ENCODE measurements around the gene LDB1. TPM values are rescaled to one million over a fixed set of nuclear protein-coding genes. Genes with fewer than 3 reads are reported as not detected.

LDB1 gene
- total and polyA plus RNA-seq, 4 donors, result 2.4 to 51.9 (median 10.3) TPM

DNA sequence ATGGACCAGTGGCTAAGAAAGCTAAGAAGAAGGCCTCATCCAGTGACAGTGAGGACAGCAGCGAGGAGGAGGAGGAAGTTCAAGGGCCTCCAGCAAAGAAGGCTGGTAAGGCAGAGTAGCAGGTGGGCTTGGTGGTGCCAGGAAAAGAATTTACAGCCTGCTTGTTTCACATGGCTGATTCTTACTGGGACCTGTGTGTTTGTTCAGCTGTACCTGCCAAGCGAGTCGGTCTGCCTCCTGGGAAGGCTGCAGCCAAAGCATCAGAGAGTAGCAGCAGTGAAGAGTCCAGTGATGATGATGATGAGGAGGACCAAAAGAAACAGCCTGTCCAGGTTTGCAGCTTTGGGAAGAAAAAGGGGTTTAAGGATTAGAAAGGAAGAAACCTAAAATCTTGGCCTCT, 37.1 kb upstream of the LDB1 start:
- no peak for DNase-seq (ENCODE audit: low spot score)
- H3K27ac ChIP-seq (ENCODE audit: low read depth in 1 of 2, low read length in 2 of 2), result no peak overlapping the region

DNA sequence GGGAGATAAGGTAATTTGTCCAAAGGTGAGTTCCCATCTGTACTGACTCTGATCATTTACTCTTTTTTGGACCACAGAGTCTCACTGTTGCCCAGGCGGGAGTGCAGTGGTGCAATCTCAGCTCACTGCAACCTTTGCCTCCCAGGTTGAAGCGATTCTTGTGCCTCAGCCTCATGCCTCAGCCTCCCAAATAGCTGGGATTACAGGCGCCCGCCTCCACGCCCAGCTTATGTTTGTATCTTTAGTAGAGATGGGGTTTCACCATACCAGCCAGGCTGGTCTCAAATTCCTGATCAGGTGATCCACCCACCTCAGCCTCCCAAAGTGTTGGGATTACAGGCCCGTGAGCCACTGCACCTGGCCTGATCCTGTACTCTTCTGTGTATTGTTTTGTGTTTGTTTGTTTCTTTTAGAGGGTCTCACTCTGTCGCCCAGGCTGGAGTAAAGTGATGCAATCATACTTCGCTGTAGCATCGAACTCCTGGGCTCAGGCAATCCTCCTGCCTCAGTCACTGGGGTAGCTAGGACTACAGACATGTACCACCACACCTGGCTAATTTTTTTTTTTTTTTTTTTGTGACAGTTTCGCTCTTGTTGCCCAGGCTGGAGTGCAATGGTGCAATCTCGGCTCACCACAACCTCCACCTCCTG, 34.4 kb upstream of the LDB1 start:
- no peak overlapping the region for H3K4me3 ChIP-seq (ENCODE audit: low read depth in 1 of 3, low read length in 3 of 3)
- H3K27ac ChIP-seq (ENCODE audit: low read depth in 1 of 2, low read length in 2 of 2), result no peak overlapping the region
- H3K9ac ChIP-seq (ENCODE audit: low read depth in 1 of 2, low read length in 2 of 2), result no peak overlapping the region
- peaks cover 10 to 32% (median 31%) of the 10 kb centered on the region in 4 donors for H3K36me3 ChIP-seq (ENCODE audit: control insufficient read depth in 4 of 4, insufficient read depth in 3 of 4, low read depth in 1 of 4, low read length in 3 of 4)
- WGBS, result 95% methylated on average over 11 of the region's 11 CpGs
- no peaks in the 10 kb centered on the region for H3K27me3 ChIP-seq (ENCODE audit: control insufficient read depth in 4 of 4, insufficient read depth in 4 of 4, low read length in 3 of 4)
- peaks cover 2 to 25% (median 12%) of the 10 kb centered on the region in 4 donors for H3K4me1 ChIP-seq (ENCODE audit: control insufficient read depth in 4 of 4, insufficient read depth in 4 of 4, low read length in 3 of 4)
- no peaks in the 10 kb centered on the region for H3K9me3 ChIP-seq (ENCODE audit: control insufficient read depth in 4 of 4, low read length in 3 of 4)
- no peak for DNase-seq (ENCODE audit: low spot score)
- TF ChIP-seq JUND (IDR thresholded peaks at IDR 0.05) (no peak), NR2F2 (IDR thresholded peaks at IDR 0.05) (no peak), FOXA2 (IDR thresholded peaks at IDR 0.05) (no peak), HNF4A (conservative IDR thresholded peaks at IDR 0.05) (no peak), YY1 (IDR thresholded peaks at IDR 0.05) (no peak)
- TF ChIP-seq, protein P1, sequence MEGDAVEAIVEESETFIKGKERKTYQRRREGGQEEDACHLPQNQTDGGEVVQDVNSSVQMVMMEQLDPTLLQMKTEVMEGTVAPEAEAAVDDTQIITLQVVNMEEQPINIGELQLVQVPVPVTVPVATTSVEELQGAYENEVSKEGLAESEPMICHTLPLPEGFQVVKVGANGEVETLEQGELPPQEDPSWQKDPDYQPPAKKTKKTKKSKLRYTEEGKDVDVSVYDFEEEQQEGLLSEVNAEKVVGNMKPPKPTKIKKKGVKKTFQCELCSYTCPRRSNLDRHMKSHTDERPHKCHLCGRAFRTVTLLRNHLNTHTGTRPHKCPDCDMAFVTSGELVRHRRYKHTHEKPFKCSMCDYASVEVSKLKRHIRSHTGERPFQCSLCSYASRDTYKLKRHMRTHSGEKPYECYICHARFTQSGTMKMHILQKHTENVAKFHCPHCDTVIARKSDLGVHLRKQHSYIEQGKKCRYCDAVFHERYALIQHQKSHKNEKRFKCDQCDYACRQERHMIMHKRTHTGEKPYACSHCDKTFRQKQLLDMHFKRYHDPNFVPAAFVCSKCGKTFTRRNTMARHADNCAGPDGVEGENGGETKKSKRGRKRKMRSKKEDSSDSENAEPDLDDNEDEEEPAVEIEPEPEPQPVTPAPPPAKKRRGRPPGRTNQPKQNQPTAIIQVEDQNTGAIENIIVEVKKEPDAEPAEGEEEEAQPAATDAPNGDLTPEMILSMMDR (IDR thresholded peaks at IDR 0.05; ENCODE audit: low read depth, low read length, missing input control), result no peak
- TF ChIP-seq, protein P2, sequence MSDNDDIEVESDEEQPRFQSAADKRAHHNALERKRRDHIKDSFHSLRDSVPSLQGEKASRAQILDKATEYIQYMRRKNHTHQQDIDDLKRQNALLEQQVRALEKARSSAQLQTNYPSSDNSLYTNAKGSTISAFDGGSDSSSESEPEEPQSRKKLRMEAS (IDR thresholded peaks at IDR 0.05), result no peak
- TF ChIP-seq, protein P3, sequence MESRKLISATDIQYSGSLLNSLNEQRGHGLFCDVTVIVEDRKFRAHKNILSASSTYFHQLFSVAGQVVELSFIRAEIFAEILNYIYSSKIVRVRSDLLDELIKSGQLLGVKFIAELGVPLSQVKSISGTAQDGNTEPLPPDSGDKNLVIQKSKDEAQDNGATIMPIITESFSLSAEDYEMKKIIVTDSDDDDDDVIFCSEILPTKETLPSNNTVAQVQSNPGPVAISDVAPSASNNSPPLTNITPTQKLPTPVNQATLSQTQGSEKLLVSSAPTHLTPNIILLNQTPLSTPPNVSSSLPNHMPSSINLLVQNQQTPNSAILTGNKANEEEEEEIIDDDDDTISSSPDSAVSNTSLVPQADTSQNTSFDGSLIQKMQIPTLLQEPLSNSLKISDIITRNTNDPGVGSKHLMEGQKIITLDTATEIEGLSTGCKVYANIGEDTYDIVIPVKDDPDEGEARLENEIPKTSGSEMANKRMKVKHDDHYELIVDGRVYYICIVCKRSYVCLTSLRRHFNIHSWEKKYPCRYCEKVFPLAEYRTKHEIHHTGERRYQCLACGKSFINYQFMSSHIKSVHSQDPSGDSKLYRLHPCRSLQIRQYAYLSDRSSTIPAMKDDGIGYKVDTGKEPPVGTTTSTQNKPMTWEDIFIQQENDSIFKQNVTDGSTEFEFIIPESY (IDR thresholded peaks at IDR 0.05), result no peak

More for the DNA sequence above, 37.1 kb upstream of the LDB1 start:
- Histone ChIP-seq H3K36me3 (ENCODE audit: control insufficient read depth in 4 of 4, insufficient read depth in 3 of 4, low read depth in 1 of 4, low read length in 3 of 4) (peaks cover 26 to 55% (median 53%) of the 10 kb centered on the region in 4 donors), H3K27me3 (ENCODE audit: control insufficient read depth in 4 of 4, insufficient read depth in 4 of 4, low read length in 3 of 4) (no peaks in the 10 kb centered on the region), H3K4me1 (ENCODE audit: control insufficient read depth in 4 of 4, insufficient read depth in 4 of 4, low read length in 3 of 4) (peaks cover 2 to 19% (median 9%) of the 10 kb centered on the region in 4 donors), H3K9ac (ENCODE audit: low read depth in 1 of 2, low read length in 2 of 2) (no peak overlapping the region), H3K4me3 (ENCODE audit: low read depth in 1 of 3, low read length in 3 of 3) (no peak overlapping the region), H3K9me3 (ENCODE audit: control insufficient read depth in 4 of 4, low read length in 3 of 4) (no peaks in the 10 kb centered on the region)
- TF ChIP-seq TAF1 (conservative IDR thresholded peaks at IDR 0.05) (no peak), RXRA (IDR thresholded peaks at IDR 0.05) (no peak), GABPA (IDR thresholded peaks at IDR 0.05 in 1 of 2, conservative IDR thresholded peaks at IDR 0.05 in 1 of 2) (no peak), YY1 (IDR thresholded peaks at IDR 0.05) (no peak), NR2F2 (IDR thresholded peaks at IDR 0.05) (no peak), RAD21 (IDR thresholded peaks at IDR 0.05) (no peak), HNF4G (IDR thresholded peaks at IDR 0.05) (no peak), SP1 (IDR thresholded peaks at IDR 0.05) (no peak)
- TF ChIP-seq, protein P4, sequence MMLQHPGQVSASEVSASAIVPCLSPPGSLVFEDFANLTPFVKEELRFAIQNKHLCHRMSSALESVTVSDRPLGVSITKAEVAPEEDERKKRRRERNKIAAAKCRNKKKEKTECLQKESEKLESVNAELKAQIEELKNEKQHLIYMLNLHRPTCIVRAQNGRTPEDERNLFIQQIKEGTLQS (IDR thresholded peaks at IDR 0.05), result no peak
- TF ChIP-seq, protein P1 (IDR thresholded peaks at IDR 0.05; ENCODE audit: low read depth, low read length, missing input control), result no peak
- TF ChIP-seq, protein P5, sequence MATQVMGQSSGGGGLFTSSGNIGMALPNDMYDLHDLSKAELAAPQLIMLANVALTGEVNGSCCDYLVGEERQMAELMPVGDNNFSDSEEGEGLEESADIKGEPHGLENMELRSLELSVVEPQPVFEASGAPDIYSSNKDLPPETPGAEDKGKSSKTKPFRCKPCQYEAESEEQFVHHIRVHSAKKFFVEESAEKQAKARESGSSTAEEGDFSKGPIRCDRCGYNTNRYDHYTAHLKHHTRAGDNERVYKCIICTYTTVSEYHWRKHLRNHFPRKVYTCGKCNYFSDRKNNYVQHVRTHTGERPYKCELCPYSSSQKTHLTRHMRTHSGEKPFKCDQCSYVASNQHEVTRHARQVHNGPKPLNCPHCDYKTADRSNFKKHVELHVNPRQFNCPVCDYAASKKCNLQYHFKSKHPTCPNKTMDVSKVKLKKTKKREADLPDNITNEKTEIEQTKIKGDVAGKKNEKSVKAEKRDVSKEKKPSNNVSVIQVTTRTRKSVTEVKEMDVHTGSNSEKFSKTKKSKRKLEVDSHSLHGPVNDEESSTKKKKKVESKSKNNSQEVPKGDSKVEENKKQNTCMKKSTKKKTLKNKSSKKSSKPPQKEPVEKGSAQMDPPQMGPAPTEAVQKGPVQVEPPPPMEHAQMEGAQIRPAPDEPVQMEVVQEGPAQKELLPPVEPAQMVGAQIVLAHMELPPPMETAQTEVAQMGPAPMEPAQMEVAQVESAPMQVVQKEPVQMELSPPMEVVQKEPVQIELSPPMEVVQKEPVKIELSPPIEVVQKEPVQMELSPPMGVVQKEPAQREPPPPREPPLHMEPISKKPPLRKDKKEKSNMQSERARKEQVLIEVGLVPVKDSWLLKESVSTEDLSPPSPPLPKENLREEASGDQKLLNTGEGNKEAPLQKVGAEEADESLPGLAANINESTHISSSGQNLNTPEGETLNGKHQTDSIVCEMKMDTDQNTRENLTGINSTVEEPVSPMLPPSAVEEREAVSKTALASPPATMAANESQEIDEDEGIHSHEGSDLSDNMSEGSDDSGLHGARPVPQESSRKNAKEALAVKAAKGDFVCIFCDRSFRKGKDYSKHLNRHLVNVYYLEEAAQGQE (IDR thresholded peaks at IDR 0.05), result no peak
- TF ChIP-seq, protein P3 (IDR thresholded peaks at IDR 0.05), result no peak
- 87% methylated on average over 3 of the region's 3 CpGs for WGBS

All from liver (tissue), 9 donors.